C4-2B (cell line): ENCODE measurements around the gene EVX1.

Experiments
- H3K27ac ChIP-seq: fragments of 450-650 bp; 2 replicates; pipeline ENCODE4 v1.5.1; 2017
- CTCF ChIP-seq: fragments of 450-650 bp; conservative IDR thresholded peaks from 2 replicates; pipeline ENCODE4 v1.5.1; 2017; ENCODE audit warnings: mild to moderate bottlenecking
- ZFX ChIP-seq: fragments of 450-650 bp; IDR thresholded peaks from 2 replicates; pipeline ENCODE4 v1.6.1; 2017

EVX1 gene

GRCh38 chr7:27242555-27243339, at the start of gene EVX1:
Gene EVX1, plus strand, starts transcription at chr7:27242802. Its CDS starts 229 bp downstream, at chr7:27243031.
- H3K27ac ChIP-seq = no peak within 1 kb of the TSS
- TF ChIP-seq ZFX (no peak), CTCF (no peak)

GRCh38 chr7:27193335-27194001, 49.1 kb upstream of the EVX1 start:
- TF ChIP-seq CTCF (no peak), ZFX (no peak)
- no peak overlapping the region for H3K27ac ChIP-seq

- TF ChIP-seq ZFX (no peak), CTCF (no peak)
- no peak overlapping the region for H3K27ac ChIP-seq
These were observed 48.6 kb upstream of the EVX1 start for GRCh38 chr7:27194002-27194352.

GRCh38 chr7:27194686-27195379, 47.8 kb upstream of the EVX1 start:
- TF ChIP-seq ZFX (no peak), CTCF (no peak)
- H3K27ac ChIP-seq = no peak overlapping the region

- no peak for TF ChIP-seq ZFX
- peak; percentile 89 for TF ChIP-seq CTCF
- H3K27ac ChIP-seq = no peak overlapping the region
These were observed 46.3 kb upstream of the EVX1 start for GRCh38 chr7:27196287-27196767.

- no peak for TF ChIP-seq CTCF
- TF ChIP-seq ZFX = no peak
- no peak overlapping the region for H3K27ac ChIP-seq
These were observed 45.2 kb upstream of the EVX1 start for GRCh38 chr7:27197137-27198042.
